SK-N-SH (cell line): ENCODE data around the gene FAM171A2. TPM values are rescaled to one million over a fixed set of nuclear protein-coding genes. Genes with fewer than 3 reads are reported as not detected.

Experiments used
- CTCF ChIA-PET: fragments of 300-600, 350-600 bp; formaldehyde crosslinking; extraction: SDS; loops from one replicate; lab custom pipeline; 2021; lab: Yijun Ruan, JAX
- POLR2A ChIA-PET: fragments of 350-600 bp; sonication (Branson Sonifier 250); formaldehyde crosslinking; extraction: SDS; loops from one replicate; lab custom pipeline; 2020; ENCODE audit warnings: antibody characterized with exemption, inconsistent platforms; lab: Yijun Ruan, JAX
- DNase-seq: peaks from one replicate; pipeline ENCODE4 v3.0.0; 2012
- H2AFZ ChIP-seq: fragments of 200-600 bp; sonication (generic); 2 replicates; pipeline ENCODE4 v1.8.1; 2016; ENCODE audit warnings: antibody characterized with exemption, mild to moderate bottlenecking, low read depth
- H3F3A ChIP-seq: fragments of 200-600 bp; sonication (generic); replicated peaks from 2 replicates; pipeline ENCODE3; 2016; ENCODE audit warnings: antibody characterized with exemption, mild to moderate bottlenecking; ENCODE audit not compliant: insufficient read depth
- H3K27ac ChIP-seq, 2 experiments: fragments of 200-500 bp in 1 of 2; fragments of 200-600 bp in 1 of 2; sonication (Bioruptor generic) in 1 of 2; sonication (generic), shearing (Covaris generic) in 1 of 2; 2 replicates each; pipeline versions ENCODE4 v1.5.1 to v1.6.1; 2014 to 2016; ENCODE audit warnings: low read depth in 2 of 2, inconsistent platforms in 1 of 2, low read length in 1 of 2, mild to moderate bottlenecking in 1 of 2, mixed read lengths in 1 of 2
- H3K27me3 ChIP-seq: fragments of 200-600 bp; sonication (generic), shearing (Covaris generic); 2 replicates; pipeline ENCODE4 v1.6.1; 2016; ENCODE audit warnings: mixed run types; ENCODE audit not compliant: insufficient read depth
- H3K36me3 ChIP-seq, 2 experiments: fragments of 200-500 bp in 1 of 2; fragments of 200-600 bp in 1 of 2; sonication (Bioruptor generic) in 1 of 2; sonication (generic) in 1 of 2; replicated peaks in 1 of 2; 2 replicates each; pipeline versions ENCODE3 to v1.5.1; 2014 to 2016; ENCODE audit warnings: low read length in 1 of 2, mild to moderate bottlenecking in 1 of 2; ENCODE audit not compliant: insufficient read depth in 2 of 2, control insufficient read depth in 1 of 2
- H3K4me1 ChIP-seq, 2 experiments: fragments of 200-500 bp in 1 of 2; fragments of 200-600 bp in 1 of 2; sonication (Bioruptor generic) in 1 of 2; sonication (generic), shearing (Covaris generic) in 1 of 2; 2 replicates each; pipeline versions ENCODE4 v1.5.1 to v1.6.1; 2014 to 2016; ENCODE audit warnings: low read depth in 1 of 2, low read length in 1 of 2, mixed run types in 1 of 2; ENCODE audit not compliant: insufficient read depth in 2 of 2, control insufficient read depth in 1 of 2
- H3K4me2 ChIP-seq: fragments of 200-600 bp; sonication (generic), shearing (Covaris generic); 2 replicates; pipeline ENCODE4 v1.6.1; 2017; ENCODE audit warnings: mixed run types
- H3K4me3 ChIP-seq, 2 experiments: fragments of 200-500 bp in 1 of 2; fragments of 200-600 bp in 1 of 2; sonication (Bioruptor generic) in 1 of 2; sonication (generic), shearing (Covaris generic) in 1 of 2; 2 replicates each; pipeline versions ENCODE4 v1.5.1 to v1.8.1; 2014 to 2016; ENCODE audit warnings: low read depth in 2 of 2, inconsistent platforms in 1 of 2, low read length in 1 of 2, mild to moderate bottlenecking in 1 of 2, mixed read lengths in 1 of 2, moderate library complexity in 1 of 2
- H3K79me2 ChIP-seq: fragments of 200-600 bp; sonication (generic); 2 replicates; pipeline ENCODE4 v1.8.1; 2017; ENCODE audit warnings: mild to moderate bottlenecking; ENCODE audit not compliant: insufficient read depth
- H3K9ac ChIP-seq: fragments of 200-600 bp; sonication (generic); 2 replicates; pipeline ENCODE4 v1.6.1; 2017; ENCODE audit warnings: mixed run types
- H3K9me2 ChIP-seq: fragments of 200-600 bp; sonication (generic); 2 replicates; pipeline ENCODE4 v1.6.1; 2017; ENCODE audit warnings: mixed run types
- H3K9me3 ChIP-seq: fragments of 200-600 bp; sonication (generic); 2 replicates; pipeline ENCODE4 v1.6.1; 2017; ENCODE audit warnings: mixed run types, mild to moderate bottlenecking, moderate library complexity
- H4K20me1 ChIP-seq: fragments of 200-600 bp; sonication (generic); 2 replicates; pipeline ENCODE4 v1.6.1; 2017; ENCODE audit warnings: mild to moderate bottlenecking, mixed run types; ENCODE audit not compliant: insufficient read depth
- CHD2 ChIP-seq: fragments of 150-350 bp; IDR thresholded peaks from 2 replicates; pipeline ENCODE4 v1.6.1; 2018; ENCODE audit warnings: low read length; ENCODE audit not compliant: partially characterized antibody
- CTCF ChIP-seq: fragments of 200-600 bp; sonication (generic); IDR thresholded peaks from 2 replicates; pipeline ENCODE4 v1.6.1; 2017; ENCODE audit warnings: antibody characterized with exemption, mild to moderate bottlenecking, moderate library complexity
- ELF1 ChIP-seq: IDR thresholded peaks from 2 replicates; pipeline ENCODE4 v1.4.0; 2012
- EZH2phosphoT487 ChIP-seq: fragments of 200-600 bp; sonication (generic); IDR thresholded peaks from 2 replicates; pipeline ENCODE4 v1.6.1; 2017; ENCODE audit warnings: low read depth, mixed run types, mild to moderate bottlenecking, antibody characterized with exemption, moderate library complexity, borderline replicate concordance
- FOSL2 ChIP-seq: IDR thresholded peaks from 2 replicates; pipeline ENCODE4 v1.4.0; 2012; ENCODE audit warnings: low read depth, mild to moderate bottlenecking, moderate library complexity, borderline replicate concordance
- FOXJ3 ChIP-seq: sonication (generic); formaldehyde crosslinking; IDR thresholded peaks from 2 replicates; pipeline ENCODE4 v1.5.1; 2020; ENCODE audit warnings: mild to moderate bottlenecking, missing genetic modification reagents
- FOXM1 ChIP-seq: IDR thresholded peaks from 2 replicates; pipeline ENCODE4 v1.4.0; 2012; ENCODE audit warnings: low read depth, mild to moderate bottlenecking
- GABPA ChIP-seq: IDR thresholded peaks from 2 replicates; pipeline ENCODE4 v1.4.0; 2012; ENCODE audit warnings: low read depth, mild to moderate bottlenecking
- GATA2 ChIP-seq: sonication (generic); formaldehyde crosslinking; IDR thresholded peaks from 2 replicates; pipeline ENCODE4 v1.5.0; 2020; ENCODE audit warnings: mild to moderate bottlenecking, missing genetic modification reagents
- JUND ChIP-seq: IDR thresholded peaks from 2 replicates; pipeline ENCODE4 v1.4.0; 2012
- MEF2A ChIP-seq: IDR thresholded peaks from 2 replicates; pipeline ENCODE4 v1.4.0; 2012; ENCODE audit warnings: low read depth, borderline replicate concordance
- MXI1 ChIP-seq: IDR thresholded peaks from 2 replicates; pipeline ENCODE4 v1.6.1; 2012; ENCODE audit warnings: mild to moderate bottlenecking, low read depth, low read length, improper control_type of control experiment
- NRF1 ChIP-seq: IDR thresholded peaks from 2 replicates; pipeline ENCODE4 v1.6.1; 2012; ENCODE audit warnings: low read depth, mild to moderate bottlenecking, low read length
- POLR2AphosphoS5 ChIP-seq: IDR thresholded peaks from 2 replicates; pipeline ENCODE4 v1.6.1; 2012; ENCODE audit warnings: low read depth, low read length
- RFX5 ChIP-seq: IDR thresholded peaks from 2 replicates; pipeline ENCODE4 v1.6.1; 2012; ENCODE audit warnings: mild to moderate bottlenecking, improper control_type of control experiment, low read length
- RXRA ChIP-seq: IDR thresholded peaks from 2 replicates; pipeline ENCODE4 v1.4.0; 2012; ENCODE audit warnings: low read depth, mild to moderate bottlenecking, borderline replicate concordance
- TCF12 ChIP-seq: IDR thresholded peaks from 2 replicates; pipeline ENCODE4 v1.4.0; 2012
- USF2 ChIP-seq: fragments of 150-350 bp; IDR thresholded peaks from 2 replicates; pipeline ENCODE4 v1.6.1; 2017; ENCODE audit warnings: antibody characterized with exemption, low read length, low read depth, borderline replicate concordance
- WGBS: methylation state at CpG from one replicate; pipeline ENCODE4 v1.1.6; 2017; ENCODE audit warnings: low lambda C conversion rate; 5-methylcytosine and 5-hydroxymethylcytosine counted together
- polyA plus RNA-seq, 3 experiments: library from polyadenylated mRNA; depleted of rRNA; stranded (reverse); fragments of >200 nt; gene quantifications; 2 replicates each; pipeline ENCODE4 v1.2.3, GENCODE V29; 2012
- TF ChIP-seq, protein P1 (sequence below): IDR thresholded peaks from 2 replicates; pipeline ENCODE4 v1.4.0; 2012; ENCODE audit warnings: low read depth
- TF ChIP-seq, protein P2 (sequence below): IDR thresholded peaks from 2 replicates; pipeline ENCODE4 v1.4.0; 2012; ENCODE audit warnings: low read depth, borderline replicate concordance

Gene FAM171A2
- polyA plus RNA-seq, 1 of the 3 experiments (the other 2 are of a cell fraction), result 4.9 TPM

DNA sequence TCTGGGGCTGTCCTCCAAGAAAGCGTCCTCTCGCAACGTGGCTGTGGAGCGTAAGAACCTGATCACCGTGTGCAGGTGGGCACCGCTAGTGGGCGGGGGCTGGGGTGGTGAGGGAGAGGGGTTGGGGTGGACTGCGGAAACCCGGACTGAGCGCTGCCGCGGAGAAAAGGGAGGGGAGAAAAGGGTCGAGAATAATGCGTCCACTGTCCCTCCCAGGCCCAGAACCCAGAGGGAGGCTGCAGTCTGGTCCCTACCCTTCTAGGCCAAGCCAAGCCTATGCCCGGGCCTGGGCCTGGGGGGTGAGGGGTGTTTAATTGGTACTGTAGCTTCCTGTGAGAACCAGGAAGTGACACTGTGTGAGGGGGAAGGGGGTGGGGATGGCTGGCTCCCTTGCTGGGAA, 54.8 kb downstream of the FAM171A2 start:
- Histone ChIP-seq H3K36me3 (no peaks in the 10 kb centered on the region), H4K20me1 (no peaks in the 10 kb centered on the region), H3K79me2 (no peaks in the 10 kb centered on the region)
- TF ChIP-seq GABPA, result 0 out of 2 replicates have a peak, but pooled peaks have one; percentile 28
- peak; percentile 25; the same call in 1 of the 2 replicates for TF ChIP-seq MXI1
- TF ChIP-seq TCF12, result no peak
- TF ChIP-seq, protein P1, sequence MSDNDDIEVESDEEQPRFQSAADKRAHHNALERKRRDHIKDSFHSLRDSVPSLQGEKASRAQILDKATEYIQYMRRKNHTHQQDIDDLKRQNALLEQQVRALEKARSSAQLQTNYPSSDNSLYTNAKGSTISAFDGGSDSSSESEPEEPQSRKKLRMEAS, result no peak
- TF ChIP-seq, all 33 proteins: peak for 2
- ChIA-PET POLR2A (interaction anchor here (1.0 to 4.4 kb wide), 9 partner anchors 11 to 122 kb away, joined by 3 to 34 read pairs (median 4); partner anchors contain the start of genes SLC25A39 and TMUB2), CTCF (interaction anchor here (0.7 to 5.7 kb wide), 5 partner anchors 10 to 88 kb away, joined by 3 to 37 read pairs (median 5); partner anchors contain the start of genes GRN, SLC25A39 and UBTF)
- no peaks in the 10 kb centered on the region for H3F3A ChIP-seq
- H2AFZ ChIP-seq, result no peak overlapping the region
- H3K9ac ChIP-seq, result no peak overlapping the region
- no peaks in the 10 kb centered on the region for H3K27me3 ChIP-seq
- no peaks in the 10 kb centered on the region for H3K9me2 ChIP-seq
- WGBS, result 36% methylated on average over 13 of the region's 15 CpGs
- DNase-seq, result peak; percentile 73
- H3K9me3 ChIP-seq, result no peaks in the 10 kb centered on the region
- H3K4me1 ChIP-seq, result peaks cover 0 to 31% of the 10 kb centered on the region in 2 experiments; a peak in 1 of 4 replicates
- peak overlapping the region in 1 of 2 experiments; percentile 79; a peak in 2 of 4 replicates for H3K27ac ChIP-seq
- peak overlapping the region; percentile 80 for H3K4me2 ChIP-seq
- peak overlapping the region; percentile 52 to 60 for H3K4me3 ChIP-seq

GRCh38 chr17:44308320-44308818, 55.3 kb downstream of the FAM171A2 start, which contains the start of gene RUNDC3A:
Gene RUNDC3A (plus strand): TSS chr17:44308601. CDS start chr17:44308833, 232 bp downstream.
- peak; percentile 100 for DNase-seq
- H3K9ac ChIP-seq, result no peak within 1 kb of the TSS
- H3K4me3 ChIP-seq, result peak within 1 kb of the TSS; percentile 52 to 60
- no peaks in the 10 kb centered on the region for H3K79me2 ChIP-seq
- 0 out of 2 replicates have a peak within 1 kb of the TSS, but pooled peaks have one; percentile 41 for H2AFZ ChIP-seq
- peaks cover 0 to 31% of the 10 kb centered on the region in 2 experiments; a peak in 1 of 4 replicates for H3K4me1 ChIP-seq
- 4% methylated on average over 20 of the region's 39 CpGs for WGBS
- H3F3A ChIP-seq, result no peaks in the 10 kb centered on the region
- no peaks in the 10 kb centered on the region for H3K27me3 ChIP-seq
- ChIA-PET POLR2A (interaction anchor here (1.0 to 4.4 kb wide), 9 partner anchors 12 to 122 kb away, joined by 3 to 34 read pairs (median 4); partner anchors contain the start of genes SLC25A39 and TMUB2), CTCF (interaction anchor here (0.9 to 5.7 kb wide), 4 partner anchors 11 to 88 kb away, joined by 3 to 37 read pairs (median 7); partner anchors contain the start of genes GRN and UBTF)
- H3K9me2 ChIP-seq, result no peaks in the 10 kb centered on the region
- H3K9me3 ChIP-seq, result no peaks in the 10 kb centered on the region
- H3K36me3 ChIP-seq, result no peaks in the 10 kb centered on the region
- H3K27ac ChIP-seq, result peak within 1 kb of the TSS; percentile 22 to 92; a peak in 3 of 4 replicates
- H3K4me2 ChIP-seq, result peak within 1 kb of the TSS; percentile 80
- H4K20me1 ChIP-seq, result no peaks in the 10 kb centered on the region
- TF ChIP-seq POLR2AphosphoS5 (no peak), GABPA (no peak), GATA2 (CRISPR knock-in tag) (no peak), CHD2 (peak; percentile 39), FOSL2 (no peak), RFX5 (no peak), RXRA (no peak), FOXM1 (no peak), FOXJ3 (CRISPR knock-in tag) (no peak), EZH2phosphoT487 (no peak), CTCF (no peak), MEF2A (no peak), ELF1 (no peak), USF2 (no peak), JUND (no peak), NRF1 (no peak)
- TF ChIP-seq, protein P2, sequence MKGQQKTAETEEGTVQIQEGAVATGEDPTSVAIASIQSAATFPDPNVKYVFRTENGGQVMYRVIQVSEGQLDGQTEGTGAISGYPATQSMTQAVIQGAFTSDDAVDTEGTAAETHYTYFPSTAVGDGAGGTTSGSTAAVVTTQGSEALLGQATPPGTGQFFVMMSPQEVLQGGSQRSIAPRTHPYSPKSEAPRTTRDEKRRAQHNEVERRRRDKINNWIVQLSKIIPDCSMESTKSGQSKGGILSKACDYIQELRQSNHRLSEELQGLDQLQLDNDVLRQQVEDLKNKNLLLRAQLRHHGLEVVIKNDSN, result no peak
- TF ChIP-seq, protein P1, result peak; percentile 36; the same call in 1 of the 2 replicates
